H9 (cell line): ENCODE measurements around the gene PSMA3. TPM values are rescaled to one million over a fixed set of nuclear protein-coding genes. Genes with fewer than 3 reads are reported as not detected.

ENCODE experiments used
- DNase-seq: peaks from one replicate; pipeline ENCODE4 v3.0.0-alpha.2; 2017
- H2AFZ ChIP-seq: one replicate; pipeline ENCODE4 v1.6.1; 2013; ENCODE audit warnings: mild to moderate bottlenecking, low read length, control low read depth, moderate library complexity
- H2AK5ac ChIP-seq: 2 replicates; pipeline ENCODE4 v1.6.1; 2013; ENCODE audit warnings: low read length, control low read depth, mixed read lengths; ENCODE audit not compliant: insufficient read length
- H2BK120ac ChIP-seq: one replicate; pipeline ENCODE4 v1.6.1; 2013; ENCODE audit warnings: low read depth, mild to moderate bottlenecking, low read length, control low read depth, inconsistent platforms; ENCODE audit not compliant: poor library complexity, severe bottlenecking
- H2BK12ac ChIP-seq: 2 replicates; pipeline ENCODE4 v1.6.1; 2013; ENCODE audit warnings: low read length, control low read depth, mixed read lengths, low read depth; ENCODE audit not compliant: insufficient read length
- H2BK15ac ChIP-seq: 2 replicates; pipeline ENCODE4 v1.6.1; 2013; ENCODE audit warnings: low read depth, low read length, control low read depth
- H2BK20ac ChIP-seq: one replicate; pipeline ENCODE4 v1.6.1; 2013; ENCODE audit warnings: low read depth, mild to moderate bottlenecking, low read length, control low read depth, inconsistent platforms; ENCODE audit not compliant: poor library complexity, severe bottlenecking
- H2BK5ac ChIP-seq: 2 replicates; pipeline ENCODE4 v1.6.1; 2013; ENCODE audit warnings: low read length, control low read depth, mixed read lengths; ENCODE audit not compliant: insufficient read length
- H3K14ac ChIP-seq: 2 replicates; pipeline ENCODE4 v1.6.1; 2013; ENCODE audit warnings: low read length, control low read depth; ENCODE audit not compliant: insufficient read depth
- H3K18ac ChIP-seq: 2 replicates; pipeline ENCODE4 v1.6.1; 2013; ENCODE audit warnings: low read depth, mild to moderate bottlenecking, mixed read lengths, low read length, control low read depth; ENCODE audit not compliant: insufficient read length
- H3K23ac ChIP-seq: 2 replicates; pipeline ENCODE4 v1.6.1; 2013; ENCODE audit warnings: low read length, control low read depth, mixed read lengths, low read depth; ENCODE audit not compliant: insufficient read length
- H3K23me2 ChIP-seq: 2 replicates; pipeline ENCODE4 v1.6.1; 2013; ENCODE audit warnings: low read depth, mild to moderate bottlenecking, mixed read lengths, low read length, control low read depth; ENCODE audit not compliant: insufficient read length, poor library complexity, severe bottlenecking
- H3K27ac ChIP-seq: 2 replicates; pipeline ENCODE4 v1.5.1; 2013; ENCODE audit warnings: low read length, control low read depth, mixed read lengths, low read depth; ENCODE audit not compliant: insufficient read length
- H3K27me3 ChIP-seq: 2 replicates; pipeline ENCODE4 v1.6.1; 2013; ENCODE audit warnings: low read length, control low read depth, inconsistent platforms; ENCODE audit not compliant: insufficient read depth
- H3K4ac ChIP-seq: 2 replicates; pipeline ENCODE4 v1.6.1; 2013; ENCODE audit warnings: low read depth, mild to moderate bottlenecking, control low read depth, inconsistent platforms, low read length, moderate library complexity
- H3K4me1 ChIP-seq: 2 replicates; pipeline ENCODE4 v1.6.1; 2013; ENCODE audit warnings: low read length, control low read depth, inconsistent platforms; ENCODE audit not compliant: insufficient read depth
- H3K4me2 ChIP-seq: 2 replicates; pipeline ENCODE4 v1.6.1; 2013; ENCODE audit warnings: low read length, control low read depth, mixed read lengths; ENCODE audit not compliant: insufficient read length, insufficient read depth
- H3K56ac ChIP-seq: 2 replicates; pipeline ENCODE4 v1.6.1; 2013; ENCODE audit warnings: low read depth, mild to moderate bottlenecking, mixed read lengths, low read length, control low read depth; ENCODE audit not compliant: insufficient read length
- H3K79me1 ChIP-seq: 2 replicates; pipeline ENCODE4 v1.6.1; 2013; ENCODE audit warnings: low read depth, mild to moderate bottlenecking, moderate library complexity, low read length, control low read depth, inconsistent platforms; ENCODE audit not compliant: insufficient read depth, poor library complexity, severe bottlenecking
- H3K79me2 ChIP-seq: 2 replicates; pipeline ENCODE4 v1.6.1; 2013; ENCODE audit warnings: low read length, control low read depth, inconsistent platforms; ENCODE audit not compliant: insufficient read depth
- H3K9ac ChIP-seq: 2 replicates; pipeline ENCODE4 v1.6.1; 2013; ENCODE audit warnings: low read length, control low read depth, mixed read lengths; ENCODE audit not compliant: insufficient read length; ENCODE audit errors: extremely low read depth
- H3K9me3 ChIP-seq: one replicate; pipeline ENCODE4 v1.6.1; 2013; ENCODE audit warnings: low read depth, low read length, inconsistent platforms; ENCODE audit not compliant: control insufficient read depth
- H3T11ph ChIP-seq: one replicate; pipeline ENCODE4 v1.6.1; 2013; ENCODE audit warnings: mild to moderate bottlenecking, low read length, control low read depth, inconsistent platforms
- H4K20me1 ChIP-seq: one replicate; pipeline ENCODE4 v1.6.1; 2013; ENCODE audit not compliant: control insufficient read depth, insufficient read length, insufficient read depth
- H4K5ac ChIP-seq: 2 replicates; pipeline ENCODE4 v1.6.1; 2013; ENCODE audit warnings: low read depth, mild to moderate bottlenecking, mixed read lengths, low read length, control low read depth; ENCODE audit not compliant: insufficient read length
- H4K8ac ChIP-seq: replicated peaks from 2 replicates; pipeline ENCODE4 v1.6.1; 2013; ENCODE audit warnings: low read length, control low read depth, mixed read lengths, low read depth; ENCODE audit not compliant: insufficient read length
- H4K91ac ChIP-seq: 2 replicates; pipeline ENCODE4 v1.6.1; 2013; ENCODE audit warnings: low read depth, mild to moderate bottlenecking, moderate library complexity, mixed read lengths, low read length, control low read depth; ENCODE audit not compliant: insufficient read length
- H3K27ac Mint-ChIP-seq, 3 experiments: 2 replicates in 2 of 3; 3 replicates in 1 of 3; pipeline ENCODE4 v1.8.0; 2020 to 2021; ENCODE audit warnings: mixed read lengths in 3 of 3, mild to moderate bottlenecking in 1 of 3, moderate library complexity in 1 of 3
- H3K27me3 Mint-ChIP-seq: 2 replicates; pipeline ENCODE4 v1.8.0; 2021; ENCODE audit warnings: low read depth, mild to moderate bottlenecking, moderate library complexity, mixed read lengths
- H3K36me3 Mint-ChIP-seq, 3 experiments: 2 replicates in 2 of 3; 3 replicates in 1 of 3; pipeline ENCODE4 v1.8.0; 2020 to 2021; ENCODE audit warnings: low read depth in 3 of 3, mixed read lengths in 3 of 3; ENCODE audit not compliant: insufficient read depth in 1 of 3
- H3K4me1 Mint-ChIP-seq, 2 experiments: 2 replicates each; pipeline ENCODE4 v1.8.0; 2020; ENCODE audit warnings: mixed read lengths in 2 of 2
- H3K4me3 Mint-ChIP-seq, 2 experiments: 2 replicates in 1 of 2; 3 replicates in 1 of 2; pipeline ENCODE4 v1.8.0; 2020 to 2021; ENCODE audit warnings: mild to moderate bottlenecking in 2 of 2, mixed read lengths in 2 of 2, moderate library complexity in 1 of 2
- H3K9me3 Mint-ChIP-seq, 2 experiments: 2 replicates in 1 of 2; 3 replicates in 1 of 2; pipeline ENCODE4 v1.8.0; 2020; ENCODE audit warnings: mild to moderate bottlenecking in 2 of 2, mixed read lengths in 2 of 2, moderate library complexity in 1 of 2
- WGBS: extraction: QIAGEN DNeasy Blood & Tissue Kit; methylation state at CpG from one replicate; pipeline ENCODE4 v1.1.7; 2013; ENCODE audit warnings: missing lambda C conversion rate, low lambda C conversion rate, mixed read lengths; ENCODE audit not compliant: insufficient read length; ENCODE audit errors: extremely low coverage; 5-methylcytosine and 5-hydroxymethylcytosine counted together
- total RNA-seq: library from RNA; stranded (reverse); gene quantifications from 2 replicates; pipeline ENCODE4 v1.2.1, GENCODE V29; 2021
- TF ChIP-seq, protein P1 (sequence below): fragments of 200-600 bp; sonication (generic); conservative IDR thresholded peaks from 3 replicates; pipeline ENCODE4 v1.8.0; 2021; ENCODE audit warnings: antibody characterized with exemption, mild to moderate bottlenecking

PSMA3 gene
- total RNA-seq, 1 experiment from 2014 or later = 342 TPM

DNA sequence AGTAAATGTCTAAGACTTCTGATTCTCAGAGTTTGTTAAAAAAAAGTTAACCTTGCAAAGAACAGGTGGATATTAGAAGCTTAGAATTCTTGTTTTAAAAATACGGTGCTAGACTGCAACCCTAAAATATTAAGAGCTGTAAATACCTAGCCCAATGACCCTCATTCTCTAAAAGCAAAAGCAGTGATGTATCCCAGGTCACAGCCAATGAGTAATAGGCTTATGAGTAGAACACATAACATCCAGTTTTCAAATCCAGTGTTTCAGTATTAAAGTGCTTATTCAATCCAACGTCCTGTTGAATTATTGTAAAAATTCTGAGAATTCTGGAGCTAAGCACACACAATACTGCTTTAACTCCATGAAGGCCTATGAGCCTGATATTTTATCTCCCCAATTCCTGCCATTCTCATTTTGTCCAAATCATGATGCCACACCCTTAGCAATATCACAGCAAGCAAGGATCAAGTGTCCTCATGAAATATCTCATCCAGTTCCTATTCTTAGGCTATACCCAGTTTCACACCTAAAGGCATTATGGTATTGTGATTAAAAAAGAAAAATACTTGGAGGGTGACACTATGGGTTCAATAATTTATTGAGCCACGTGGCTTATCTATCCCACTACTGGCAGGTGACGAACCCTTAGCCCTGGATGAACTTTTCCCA lies 38.4 kb downstream of the PSMA3 start:
- H4K91ac ChIP-seq = no peak overlapping the region
- no peak overlapping the region for H2BK15ac ChIP-seq
- Mint-ChIP-seq H3K27ac (no peak overlapping the region), H3K4me1 (no peaks in the 10 kb centered on the region), H3K27me3 (no peaks in the 10 kb centered on the region), H3K36me3 (peaks cover 18 to 74% (median 64%) of the 10 kb centered on the region in 3 experiments; a peak in 6 of 7 replicates), H3K4me3 (no peak overlapping the region), H3K9me3 (no peaks in the 10 kb centered on the region)
- H3K27me3 ChIP-seq = no peaks in the 10 kb centered on the region
- H3K14ac ChIP-seq = no peak overlapping the region
- no peaks in the 10 kb centered on the region for H4K20me1 ChIP-seq
- H3K23ac ChIP-seq = no peak overlapping the region
- H4K8ac ChIP-seq = no peak overlapping the region
- H3K9me3 ChIP-seq = no peaks in the 10 kb centered on the region
- H2BK5ac ChIP-seq = no peak overlapping the region
- WGBS = no CpG with 5 or more reads among the region's 4 CpGs
- no peak overlapping the region for H4K5ac ChIP-seq
- no peak overlapping the region for H2BK120ac ChIP-seq
- no peak overlapping the region for H3K18ac ChIP-seq
- TF ChIP-seq, protein P1, sequence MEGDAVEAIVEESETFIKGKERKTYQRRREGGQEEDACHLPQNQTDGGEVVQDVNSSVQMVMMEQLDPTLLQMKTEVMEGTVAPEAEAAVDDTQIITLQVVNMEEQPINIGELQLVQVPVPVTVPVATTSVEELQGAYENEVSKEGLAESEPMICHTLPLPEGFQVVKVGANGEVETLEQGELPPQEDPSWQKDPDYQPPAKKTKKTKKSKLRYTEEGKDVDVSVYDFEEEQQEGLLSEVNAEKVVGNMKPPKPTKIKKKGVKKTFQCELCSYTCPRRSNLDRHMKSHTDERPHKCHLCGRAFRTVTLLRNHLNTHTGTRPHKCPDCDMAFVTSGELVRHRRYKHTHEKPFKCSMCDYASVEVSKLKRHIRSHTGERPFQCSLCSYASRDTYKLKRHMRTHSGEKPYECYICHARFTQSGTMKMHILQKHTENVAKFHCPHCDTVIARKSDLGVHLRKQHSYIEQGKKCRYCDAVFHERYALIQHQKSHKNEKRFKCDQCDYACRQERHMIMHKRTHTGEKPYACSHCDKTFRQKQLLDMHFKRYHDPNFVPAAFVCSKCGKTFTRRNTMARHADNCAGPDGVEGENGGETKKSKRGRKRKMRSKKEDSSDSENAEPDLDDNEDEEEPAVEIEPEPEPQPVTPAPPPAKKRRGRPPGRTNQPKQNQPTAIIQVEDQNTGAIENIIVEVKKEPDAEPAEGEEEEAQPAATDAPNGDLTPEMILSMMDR = no peak
- no peak overlapping the region for H3K4me2 ChIP-seq
- peaks cover 6% of the 10 kb centered on the region for H3K79me1 ChIP-seq
- no peak overlapping the region for H2AFZ ChIP-seq
- no peak overlapping the region for H3T11ph ChIP-seq
- no peaks in the 10 kb centered on the region for H3K4me1 ChIP-seq
- H2BK20ac ChIP-seq = no peak overlapping the region
- no peak overlapping the region for H3K27ac ChIP-seq
- H2AK5ac ChIP-seq = no peak overlapping the region
- H3K9ac ChIP-seq = no peak overlapping the region
- no peak for DNase-seq
- H3K4ac ChIP-seq = no peak overlapping the region
- no peak overlapping the region for H2BK12ac ChIP-seq
- H3K79me2 ChIP-seq = 0 out of 2 replicates have a peak, but pooled peaks cover 2% of the 10 kb centered on the region
- no peaks in the 10 kb centered on the region for H3K23me2 ChIP-seq
- no peak overlapping the region for H3K56ac ChIP-seq
